Endothelial cell (in vitro differentiated cells): ENCODE data around the gene PPP1R7. TPM values are rescaled to one million over a fixed set of nuclear protein-coding genes. Genes with fewer than 3 reads are reported as not detected.

Experiments
- DNase-seq: peaks from one replicate; pipeline ENCODE4 v3.0.0; 2021; ENCODE audit warnings: low spot score
- H3K27ac Mint-ChIP-seq: one replicate; pipeline ENCODE4 v1.8.0; 2021; ENCODE audit warnings: mixed read lengths, inconsistent platforms; ENCODE audit not compliant: unreplicated experiment
- H3K27me3 Mint-ChIP-seq: one replicate; pipeline ENCODE4 v1.8.0; 2021; ENCODE audit warnings: mild to moderate bottlenecking, moderate library complexity, mixed read lengths, inconsistent platforms; ENCODE audit not compliant: unreplicated experiment
- H3K36me3 Mint-ChIP-seq: one replicate; pipeline ENCODE4 v1.8.0; 2021; ENCODE audit warnings: mild to moderate bottlenecking, low read depth, mixed read lengths, inconsistent platforms; ENCODE audit not compliant: unreplicated experiment
- H3K4me1 Mint-ChIP-seq: one replicate; pipeline ENCODE4 v1.8.0; 2021; ENCODE audit warnings: mild to moderate bottlenecking, mixed read lengths, inconsistent platforms; ENCODE audit not compliant: unreplicated experiment
- H3K4me3 Mint-ChIP-seq: one replicate; pipeline ENCODE4 v1.8.0; 2021; ENCODE audit warnings: mild to moderate bottlenecking, mixed read lengths, inconsistent platforms; ENCODE audit not compliant: unreplicated experiment
- H3K9me3 Mint-ChIP-seq: one replicate; pipeline ENCODE4 v1.8.0; 2021; ENCODE audit warnings: mixed read lengths, inconsistent platforms; ENCODE audit not compliant: unreplicated experiment
- CTCF ChIP-seq: fragments of 200-600 bp; sonication (generic); IDR thresholded peaks from one replicate; pipeline ENCODE4 v1.5.0; 2021; ENCODE audit warnings: antibody characterized with exemption; ENCODE audit not compliant: unreplicated experiment
- total RNA-seq: library from RNA; stranded (reverse); fragmentation: NEBNext Ultra II Directional; extraction: Animal tissue kit (Norgen Biotek cat#: 25700); gene quantifications from one replicate; pipeline ENCODE4 v1.2.1, GENCODE V29; 2021; ENCODE audit not compliant: unreplicated experiment

PPP1R7 gene
- total RNA-seq, 1 donor from 2014 or later = 61.6 TPM

- Mint-ChIP-seq H3K4me1 (peaks cover 20% of the 10 kb centered on the region), H3K9me3 (no peaks in the 10 kb centered on the region), H3K36me3 (peaks cover 4% of the 10 kb centered on the region), H3K27me3 (peaks cover 22% of the 10 kb centered on the region), H3K4me3 (peak overlapping the region; percentile 99), H3K27ac (peak overlapping the region; percentile 92)
- DNase-seq = no peak
- no peak for TF ChIP-seq CTCF
These were observed 628 bp downstream of the PPP1R7 start for GRCh38 chr2:241150660-241151530.

DNA sequence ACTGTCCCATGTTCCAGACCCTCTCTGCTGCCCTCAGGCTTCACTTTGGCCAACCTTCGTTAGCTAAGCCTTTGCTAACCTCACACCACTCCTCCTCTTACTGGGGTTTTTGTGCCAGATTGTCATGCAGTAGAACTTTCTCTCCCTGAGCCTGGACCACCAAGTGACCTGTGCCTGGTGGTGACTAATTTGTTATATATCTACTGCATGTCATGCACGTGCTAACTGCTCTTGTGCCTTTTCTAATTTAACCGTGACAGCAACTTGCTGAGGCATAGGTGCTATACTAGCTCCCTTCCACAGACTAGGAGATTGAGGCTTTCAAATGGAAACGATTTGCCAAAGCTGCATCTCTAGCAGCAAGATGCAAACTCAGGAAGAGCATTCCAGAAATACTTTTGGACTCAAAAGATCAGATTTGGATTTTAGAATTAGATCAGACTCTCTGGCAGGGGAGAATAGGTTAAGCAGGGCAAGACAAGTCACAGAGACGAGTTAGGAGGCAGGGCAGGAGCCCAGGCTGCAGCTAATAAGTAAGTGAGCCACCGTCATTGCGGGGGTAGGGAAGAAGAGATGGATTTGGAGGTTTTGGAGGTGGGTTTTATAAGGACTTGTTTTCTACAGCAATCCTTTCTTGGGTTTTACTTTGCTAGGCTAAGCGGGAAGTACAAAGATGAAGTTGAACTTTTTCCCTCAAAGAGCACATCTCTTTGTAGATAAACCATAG lies 1.8 kb downstream of the PPP1R7 start:
- peak overlapping the region; percentile 99 for H3K4me3 Mint-ChIP-seq
- peaks cover 22% of the 10 kb centered on the region for H3K27me3 Mint-ChIP-seq
- peaks cover 26% of the 10 kb centered on the region for H3K4me1 Mint-ChIP-seq
- no peak overlapping the region for H3K27ac Mint-ChIP-seq
- peaks cover 4% of the 10 kb centered on the region for H3K36me3 Mint-ChIP-seq
- H3K9me3 Mint-ChIP-seq = no peaks in the 10 kb centered on the region
- TF ChIP-seq CTCF = no peak
- DNase-seq = no peak

GRCh38 chr2:241153616-241154015 lies 3.3 kb downstream of the PPP1R7 start:
- H3K27me3 Mint-ChIP-seq = peaks cover 18% of the 10 kb centered on the region
- H3K27ac Mint-ChIP-seq = no peak overlapping the region
- no peak for TF ChIP-seq CTCF
- no peaks in the 10 kb centered on the region for H3K9me3 Mint-ChIP-seq
- no peak for DNase-seq
- peaks cover 10% of the 10 kb centered on the region for H3K36me3 Mint-ChIP-seq
- H3K4me3 Mint-ChIP-seq = no peak overlapping the region
- H3K4me1 Mint-ChIP-seq = peaks cover 28% of the 10 kb centered on the region

DNA sequence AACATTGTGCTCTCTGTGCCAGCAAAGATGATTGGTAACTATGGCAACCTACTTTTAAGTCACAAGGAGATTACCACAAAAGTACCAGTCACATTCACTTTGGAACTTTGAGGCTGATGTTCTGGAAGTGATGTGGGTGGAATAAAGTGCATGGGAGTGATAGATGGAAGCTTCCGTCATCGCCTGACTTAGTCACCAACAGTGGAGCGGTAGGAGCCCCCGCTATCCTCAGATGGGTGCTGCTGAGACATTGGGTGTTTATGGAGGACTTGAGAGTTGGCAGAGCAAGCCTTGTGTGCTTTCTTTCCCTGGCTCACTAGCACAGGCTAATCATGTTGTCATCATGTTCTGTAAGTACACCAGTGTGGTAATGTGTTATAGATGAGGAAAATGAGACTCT lies 4.6 kb downstream of the PPP1R7 start:
- peaks cover 10% of the 10 kb centered on the region for H3K36me3 Mint-ChIP-seq
- peaks cover 28% of the 10 kb centered on the region for H3K4me1 Mint-ChIP-seq
- no peak for DNase-seq
- no peaks in the 10 kb centered on the region for H3K9me3 Mint-ChIP-seq
- H3K27ac Mint-ChIP-seq = no peak overlapping the region
- TF ChIP-seq CTCF = no peak
- no peak overlapping the region for H3K4me3 Mint-ChIP-seq
- peaks cover 17% of the 10 kb centered on the region for H3K27me3 Mint-ChIP-seq

- no peak for TF ChIP-seq CTCF
- Mint-ChIP-seq H3K27ac (no peak overlapping the region), H3K27me3 (peaks cover 11% of the 10 kb centered on the region), H3K36me3 (peaks cover 10% of the 10 kb centered on the region), H3K9me3 (no peaks in the 10 kb centered on the region), H3K4me3 (no peak overlapping the region), H3K4me1 (peaks cover 22% of the 10 kb centered on the region)
- no peak for DNase-seq
These were observed 5.7 kb downstream of the PPP1R7 start for GRCh38 chr2:241155936-241156335.
